DMS114 treated with DMSO at 0.1 percent for 48 hours (cell line): ENCODE data around the gene SFXN4.
"Not testable (repeated sequence)": the region's sequence is repeated elsewhere in the genome, so short reads cannot be mapped to it uniquely, and the experiment has no call there.

Experiments
- DNase-seq: peaks from one replicate; lab custom pipeline; 2025; ENCODE audit not compliant: unreplicated experiment; lab: John Stamatoyannopoulos, UW

SFXN4 gene

GRCh38 chr10:119190954-119191785 lies 25.7 kb upstream of the SFXN4 start:
- no peak for DNase-seq

GRCh38 chr10:119190353-119190752 lies 24.8 kb upstream of the SFXN4 start:
- DNase-seq = no peak

GRCh38 chr10:119189811-119190282 lies 24.3 kb upstream of the SFXN4 start:
- DNase-seq = no peak

GRCh38 chr10:119183664-119184412 lies 18.3 kb upstream of the SFXN4 start:
- no peak for DNase-seq

- DNase-seq = not testable (repeated sequence)
Measured at GRCh38 chr10:119180850-119181400, 15.4 kb upstream of the SFXN4 start.

GRCh38 chr10:119178372-119179119 lies 13.0 kb upstream of the SFXN4 start, which contains the start of gene PRDX3:
PRDX3 (minus strand) TSS chr10:119178812; CDS start chr10:119178790, 22 bp downstream.
- DNase-seq = peak; percentile 92

GRCh38 chr10:119177708-119178371 lies 12.3 kb upstream of the SFXN4 start:
- DNase-seq = no peak

GRCh38 chr10:119176166-119176565 lies 10.7 kb upstream of the SFXN4 start:
- no peak for DNase-seq

- DNase-seq = no peak
Measured at GRCh38 chr10:119174109-119174508, 8.6 kb upstream of the SFXN4 start.

- DNase-seq = no peak
Measured at GRCh38 chr10:119167041-119167440, 1.5 kb upstream of the SFXN4 start.

GRCh38 chr10:119166564-119166963 lies 1.1 kb upstream of the SFXN4 start:
- DNase-seq = no peak

- DNase-seq = no peak
Measured at GRCh38 chr10:119166118-119166500, 595 bp upstream of the SFXN4 start.

GRCh38 chr10:119162452-119163092 lies 2.9 kb downstream of the SFXN4 start:
- no peak for DNase-seq

GRCh38 chr10:119161680-119162451 lies 3.6 kb downstream of the SFXN4 start:
- no peak for DNase-seq

GRCh38 chr10:119159332-119159731 lies 6.2 kb downstream of the SFXN4 start:
- no peak for DNase-seq

GRCh38 chr10:119153661-119154060 lies 11.9 kb downstream of the SFXN4 start:
- no peak for DNase-seq

GRCh38 chr10:119153041-119153440 lies 12.5 kb downstream of the SFXN4 start:
- DNase-seq = no peak

GRCh38 chr10:119151601-119152000 lies 13.9 kb downstream of the SFXN4 start:
- not testable (repeated sequence) for DNase-seq

- no peak for DNase-seq
Measured at GRCh38 chr10:119149729-119150128, 15.8 kb downstream of the SFXN4 start.
